ENCODE results near the gene PKLR. TPM values are rescaled to one million over a fixed set of nuclear protein-coding genes. Genes with fewer than 3 reads are reported as not detected.

The PKLR gene
- polyA plus RNA-seq, 1 donor = 55.6 TPM

- H3K36me3 ChIP-seq (ENCODE audit: control insufficient read depth, insufficient read depth, low read length) = peaks cover 41% of the 10 kb centered on the region
- no peaks in the 10 kb centered on the region for H3K27me3 ChIP-seq (ENCODE audit: control insufficient read depth, insufficient read depth, low read length)
- H3K27ac ChIP-seq (ENCODE audit: low read length) = no peak overlapping the region
- no peak overlapping the region for H3K4me3 ChIP-seq (ENCODE audit: low read length)
- H3K9me3 ChIP-seq (ENCODE audit: control insufficient read depth, low read depth, low read length) = no peaks in the 10 kb centered on the region
- no CpG with 5 or more reads among the region's 2 CpGs for WGBS (ENCODE audit: insufficient coverage, low lambda C conversion rate)
- H3K4me1 ChIP-seq (ENCODE audit: control insufficient read depth, insufficient read depth, low read length) = peaks cover 6% of the 10 kb centered on the region
- no peak for DNase-seq
Measured at GRCh38 chr1:155286544-155286943, 14.7 kb downstream of the PKLR start.

GRCh38 chr1:155285631-155286044 lies 15.6 kb downstream of the PKLR start:
- Histone ChIP-seq H3K27me3 (ENCODE audit: control insufficient read depth, insufficient read depth, low read length) (no peaks in the 10 kb centered on the region), H3K36me3 (ENCODE audit: control insufficient read depth, insufficient read depth, low read length) (peaks cover 41% of the 10 kb centered on the region), H3K27ac (ENCODE audit: low read length) (no peak overlapping the region), H3K9me3 (ENCODE audit: control insufficient read depth, low read depth, low read length) (no peaks in the 10 kb centered on the region), H3K4me1 (ENCODE audit: control insufficient read depth, insufficient read depth, low read length) (peaks cover 6% of the 10 kb centered on the region), H3K4me3 (ENCODE audit: low read length) (no peak overlapping the region)
- no peak for DNase-seq
- WGBS (ENCODE audit: insufficient coverage, low lambda C conversion rate) = no CpG with 5 or more reads among the region's 18 CpGs

GRCh38 chr1:155285063-155285462 lies 16.2 kb downstream of the PKLR start:
- Histone ChIP-seq H3K4me3 (ENCODE audit: low read length) (no peak overlapping the region), H3K27me3 (ENCODE audit: control insufficient read depth, insufficient read depth, low read length) (no peaks in the 10 kb centered on the region), H3K36me3 (ENCODE audit: control insufficient read depth, insufficient read depth, low read length) (peaks cover 37% of the 10 kb centered on the region), H3K4me1 (ENCODE audit: control insufficient read depth, insufficient read depth, low read length) (peaks cover 6% of the 10 kb centered on the region), H3K9me3 (ENCODE audit: control insufficient read depth, low read depth, low read length) (no peaks in the 10 kb centered on the region), H3K27ac (ENCODE audit: low read length) (no peak overlapping the region)
- no peak for DNase-seq
- no CpG with 5 or more reads among the region's 14 CpGs for WGBS (ENCODE audit: insufficient coverage, low lambda C conversion rate)

GRCh38 chr1:155284476-155284875 lies 16.8 kb downstream of the PKLR start:
- Histone ChIP-seq H3K27ac (ENCODE audit: low read length) (no peak overlapping the region), H3K9me3 (ENCODE audit: control insufficient read depth, low read depth, low read length) (no peaks in the 10 kb centered on the region), H3K27me3 (ENCODE audit: control insufficient read depth, insufficient read depth, low read length) (no peaks in the 10 kb centered on the region), H3K4me3 (ENCODE audit: low read length) (no peak overlapping the region), H3K36me3 (ENCODE audit: control insufficient read depth, insufficient read depth, low read length) (peaks cover 35% of the 10 kb centered on the region), H3K4me1 (ENCODE audit: control insufficient read depth, insufficient read depth, low read length) (peaks cover 6% of the 10 kb centered on the region)
- DNase-seq = no peak
- no CpG with 5 or more reads among the region's 12 CpGs for WGBS (ENCODE audit: insufficient coverage, low lambda C conversion rate)

- no peak for DNase-seq
- H3K36me3 ChIP-seq (ENCODE audit: control insufficient read depth, insufficient read depth, low read length) = peaks cover 20% of the 10 kb centered on the region
- H3K4me1 ChIP-seq (ENCODE audit: control insufficient read depth, insufficient read depth, low read length) = peaks cover 12% of the 10 kb centered on the region
- 86% methylated on average over 2 of the region's 29 CpGs for WGBS (ENCODE audit: insufficient coverage, low lambda C conversion rate)
- no peaks in the 10 kb centered on the region for H3K27me3 ChIP-seq (ENCODE audit: control insufficient read depth, insufficient read depth, low read length)
- H3K9me3 ChIP-seq (ENCODE audit: control insufficient read depth, low read depth, low read length) = no peaks in the 10 kb centered on the region
- H3K27ac ChIP-seq (ENCODE audit: low read length) = no peak overlapping the region
- no peak overlapping the region for H3K4me3 ChIP-seq (ENCODE audit: low read length)
Measured at GRCh38 chr1:155282488-155283091, 18.6 kb downstream of the PKLR start.

GRCh38 chr1:155279268-155279667 lies 22.0 kb downstream of the PKLR start:
- peaks cover 11% of the 10 kb centered on the region for H3K4me1 ChIP-seq (ENCODE audit: control insufficient read depth, insufficient read depth, low read length)
- no peaks in the 10 kb centered on the region for H3K27me3 ChIP-seq (ENCODE audit: control insufficient read depth, insufficient read depth, low read length)
- no peaks in the 10 kb centered on the region for H3K9me3 ChIP-seq (ENCODE audit: control insufficient read depth, low read depth, low read length)
- H3K4me3 ChIP-seq (ENCODE audit: low read length) = no peak overlapping the region
- DNase-seq = no peak
- H3K36me3 ChIP-seq (ENCODE audit: control insufficient read depth, insufficient read depth, low read length) = peaks cover 11% of the 10 kb centered on the region
- H3K27ac ChIP-seq (ENCODE audit: low read length) = no peak overlapping the region
- WGBS (ENCODE audit: insufficient coverage, low lambda C conversion rate) = 100% methylated on average over 1 of the region's 2 CpGs

GRCh38 chr1:155278689-155279160 lies 22.5 kb downstream of the PKLR start:
- Histone ChIP-seq H3K27me3 (ENCODE audit: control insufficient read depth, insufficient read depth, low read length) (no peaks in the 10 kb centered on the region), H3K4me1 (ENCODE audit: control insufficient read depth, insufficient read depth, low read length) (peaks cover 14% of the 10 kb centered on the region), H3K36me3 (ENCODE audit: control insufficient read depth, insufficient read depth, low read length) (peaks cover 5% of the 10 kb centered on the region), H3K4me3 (ENCODE audit: low read length) (peak overlapping the region; percentile 92), H3K9me3 (ENCODE audit: control insufficient read depth, low read depth, low read length) (no peaks in the 10 kb centered on the region), H3K27ac (ENCODE audit: low read length) (no peak overlapping the region)
- WGBS (ENCODE audit: insufficient coverage, low lambda C conversion rate) = 80% methylated on average over 2 of the region's 10 CpGs
- no peak for DNase-seq

GRCh38 chr1:155277902-155278688 lies 23.1 kb downstream of the PKLR start:
- WGBS (ENCODE audit: insufficient coverage, low lambda C conversion rate) = no CpG with 5 or more reads among the region's 29 CpGs
- Histone ChIP-seq H3K4me1 (ENCODE audit: control insufficient read depth, insufficient read depth, low read length) (peaks cover 15% of the 10 kb centered on the region), H3K27me3 (ENCODE audit: control insufficient read depth, insufficient read depth, low read length) (no peaks in the 10 kb centered on the region), H3K27ac (ENCODE audit: low read length) (peak overlapping the region; percentile 50), H3K36me3 (ENCODE audit: control insufficient read depth, insufficient read depth, low read length) (peaks cover 4% of the 10 kb centered on the region), H3K9me3 (ENCODE audit: control insufficient read depth, low read depth, low read length) (no peaks in the 10 kb centered on the region), H3K4me3 (ENCODE audit: low read length) (peak overlapping the region; percentile 92)
- peak; percentile 54 to 72 for DNase-seq

GRCh38 chr1:155277070-155277901 lies 24.0 kb downstream of the PKLR start, which contains the start of gene HCN3:
Gene HCN3, plus strand, starts transcription at chr1:155277463. Its CDS starts 128 bp downstream, at chr1:155277591.
- Histone ChIP-seq H3K36me3 (ENCODE audit: control insufficient read depth, insufficient read depth, low read length) (peaks cover under 1% of the 10 kb centered on the region), H3K4me3 (ENCODE audit: low read length) (peak within 1 kb of the TSS; percentile 92), H3K27ac (ENCODE audit: low read length) (peak within 1 kb of the TSS; percentile 50), H3K4me1 (ENCODE audit: control insufficient read depth, insufficient read depth, low read length) (peaks cover 17% of the 10 kb centered on the region), H3K27me3 (ENCODE audit: control insufficient read depth, insufficient read depth, low read length) (no peaks in the 10 kb centered on the region), H3K9me3 (ENCODE audit: control insufficient read depth, low read depth, low read length) (no peaks in the 10 kb centered on the region)
- DNase-seq = peak; percentile 97 to 98
- WGBS (ENCODE audit: insufficient coverage, low lambda C conversion rate) = no CpG with 5 or more reads among the region's 68 CpGs

Measured in large intestine (tissue), 3 donors.